Measurements from ENCODE around the gene SLC38A2.
"Not testable (repeated sequence)": the region's sequence is repeated elsewhere in the genome, so short reads cannot be mapped to it uniquely, and the experiment has no call there.

SLC38A2 gene

DNA sequence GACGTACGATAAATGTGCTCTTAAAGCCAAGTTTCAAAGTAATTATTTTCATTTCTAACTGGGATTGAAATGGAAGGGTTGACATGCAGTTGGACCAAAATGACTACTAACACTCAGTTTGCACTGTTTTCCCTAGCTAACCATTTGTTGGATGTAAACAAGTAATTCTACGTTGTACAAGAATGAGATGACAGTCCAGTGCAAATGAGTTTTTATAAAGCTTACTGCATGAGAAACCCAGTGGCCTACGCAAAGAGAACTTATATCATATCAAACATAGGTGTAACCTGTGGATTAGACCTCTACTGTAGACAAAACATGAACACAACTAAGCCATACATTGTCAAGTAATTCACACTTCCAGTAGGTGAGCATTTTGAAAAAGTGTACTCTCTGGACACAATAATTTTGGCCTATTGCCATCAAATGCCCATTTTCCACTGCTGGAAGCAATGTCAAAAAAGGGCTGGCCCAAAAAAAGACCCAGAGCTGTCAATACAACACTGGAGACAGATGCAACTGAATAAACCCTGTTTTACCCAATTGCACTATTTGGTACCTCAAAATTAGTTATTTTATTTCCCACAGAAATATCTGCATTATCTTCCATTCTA is 12.8 kb downstream of the SLC38A2 start:
- DNase-seq: no peak

DNA sequence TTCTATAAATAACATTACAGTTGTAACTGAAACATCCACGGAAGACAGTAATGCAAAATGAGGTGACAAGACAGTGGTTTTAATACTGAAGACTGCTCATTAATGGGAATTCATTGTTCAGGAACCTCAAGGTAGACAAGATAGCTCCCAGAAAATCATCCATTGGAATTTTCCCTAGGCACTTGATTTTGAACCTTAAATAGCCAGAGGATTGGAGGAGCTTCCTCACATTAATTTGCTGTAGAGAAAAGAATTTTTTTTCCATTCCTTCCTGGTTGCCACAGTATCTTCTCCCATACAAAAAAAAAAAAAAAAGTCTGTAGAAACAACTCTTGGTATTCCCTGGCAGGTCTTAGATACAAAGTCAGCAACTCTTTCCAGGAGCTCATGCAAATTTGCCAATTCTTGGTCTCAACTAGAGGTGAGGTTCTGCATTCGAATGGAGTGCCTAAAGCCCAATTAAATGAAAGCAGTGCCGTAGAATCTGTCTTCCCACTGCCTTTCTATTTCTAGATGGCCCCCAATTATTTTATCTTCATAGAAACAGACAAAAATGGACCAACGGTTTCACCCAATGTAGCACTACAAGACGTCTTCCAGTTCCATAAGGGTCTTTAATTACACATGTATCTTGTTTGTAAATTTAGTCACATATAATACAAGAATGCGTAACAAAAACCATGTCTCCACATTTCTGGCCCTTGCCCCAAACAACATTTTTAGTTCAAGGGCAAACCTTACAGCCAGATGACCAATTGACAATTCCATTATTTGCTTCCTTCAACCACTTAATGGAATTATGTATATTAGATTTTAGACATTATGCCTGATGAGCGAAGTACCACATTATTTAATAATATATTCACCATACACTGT is 13.5 kb downstream of the SLC38A2 start:
- no peak for DNase-seq

DNA sequence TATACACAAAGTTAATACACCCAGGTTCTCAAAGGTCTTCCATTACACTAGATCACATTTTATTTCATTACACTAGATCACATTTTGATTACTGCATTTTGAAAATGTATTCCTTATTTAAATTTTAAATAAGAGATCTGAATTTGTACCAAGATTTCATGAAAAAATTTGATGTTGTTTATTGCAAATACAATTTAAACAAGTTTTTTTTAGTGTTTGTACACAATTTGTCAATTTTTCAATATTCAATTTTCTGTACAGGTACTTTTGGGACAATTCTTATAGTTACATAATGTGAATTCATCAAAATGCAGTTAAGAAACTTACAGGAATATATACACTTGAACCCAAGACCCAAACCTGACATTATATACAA is 14.3 kb downstream of the SLC38A2 start:
- no peak for DNase-seq

DNA sequence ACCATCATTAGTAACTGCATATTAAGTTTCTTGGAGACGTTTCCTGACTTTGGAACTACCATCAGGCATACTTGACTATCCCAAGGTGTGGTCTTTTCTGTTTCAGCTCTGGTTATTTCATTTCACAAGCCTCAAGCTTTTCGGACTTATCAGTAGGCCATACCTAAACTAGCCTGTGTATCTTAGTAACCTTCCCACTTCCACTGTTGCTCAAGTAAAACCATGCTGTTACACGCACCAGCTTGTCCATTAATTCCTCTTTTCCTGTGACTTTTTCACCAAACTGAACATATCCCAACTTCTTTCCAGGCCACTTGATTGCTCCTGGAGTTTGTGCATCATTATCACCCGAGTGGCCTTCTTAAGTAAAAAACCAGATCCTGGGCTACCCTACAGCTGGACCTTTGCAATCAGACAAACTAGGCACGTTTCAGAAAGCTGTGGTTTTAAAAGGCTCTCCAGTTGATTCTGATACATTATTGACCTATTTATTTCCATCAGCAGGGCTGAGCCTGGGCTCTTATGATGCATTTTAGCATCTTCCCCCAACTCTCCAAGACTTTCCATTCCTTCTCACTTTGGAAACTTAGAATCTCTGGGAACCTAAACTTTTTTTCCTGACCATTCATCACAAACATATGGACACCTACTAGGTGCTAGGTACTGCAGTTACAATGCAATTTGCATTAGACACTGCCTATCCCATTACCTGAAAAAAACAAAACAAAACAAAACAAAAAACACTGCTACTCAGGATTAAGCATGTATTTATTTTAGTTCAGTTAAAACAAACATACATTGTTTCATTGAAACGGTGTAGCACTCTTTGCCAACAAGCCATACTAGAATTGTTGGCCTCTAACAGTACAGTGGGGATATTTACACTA is 14.9 kb downstream of the SLC38A2 start:
- DNase-seq: no peak

DNA sequence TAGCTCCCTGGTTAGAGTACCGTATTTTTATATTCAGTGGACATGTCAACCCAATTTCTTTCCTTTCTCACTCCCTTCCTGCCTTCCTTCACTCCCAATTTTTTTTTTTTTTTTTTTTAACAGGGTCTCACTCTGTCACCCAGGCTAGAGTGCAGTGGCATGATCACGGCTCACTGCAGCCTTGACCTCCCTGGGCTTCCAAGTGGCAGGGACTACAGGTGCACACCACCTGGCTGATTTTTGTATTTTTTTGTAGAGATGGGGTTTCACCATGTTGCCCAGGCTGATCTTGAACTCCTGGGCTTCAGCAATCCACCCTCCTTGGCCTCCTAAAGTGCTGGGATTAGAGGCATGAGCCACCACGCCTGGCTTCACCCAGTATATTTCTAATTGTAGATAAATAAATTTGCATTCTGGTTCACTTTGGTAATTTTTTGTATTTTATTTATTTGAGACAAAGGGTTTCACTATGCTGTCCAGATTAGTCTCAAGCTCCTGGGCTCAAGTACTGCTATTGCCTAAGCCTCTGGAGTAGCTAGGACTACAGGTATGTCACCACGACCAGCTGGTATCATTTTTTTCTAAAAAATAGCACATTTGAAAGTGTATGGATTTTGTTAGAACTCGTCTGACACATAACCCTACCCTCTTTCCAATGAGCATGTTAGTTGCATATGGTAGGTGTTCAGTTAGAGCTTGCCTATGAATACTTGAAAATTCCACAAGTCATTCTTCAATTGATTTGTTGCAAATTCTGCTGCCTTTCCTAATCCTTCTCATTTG is 15.7 kb downstream of the SLC38A2 start:
- no peak for DNase-seq

DNA sequence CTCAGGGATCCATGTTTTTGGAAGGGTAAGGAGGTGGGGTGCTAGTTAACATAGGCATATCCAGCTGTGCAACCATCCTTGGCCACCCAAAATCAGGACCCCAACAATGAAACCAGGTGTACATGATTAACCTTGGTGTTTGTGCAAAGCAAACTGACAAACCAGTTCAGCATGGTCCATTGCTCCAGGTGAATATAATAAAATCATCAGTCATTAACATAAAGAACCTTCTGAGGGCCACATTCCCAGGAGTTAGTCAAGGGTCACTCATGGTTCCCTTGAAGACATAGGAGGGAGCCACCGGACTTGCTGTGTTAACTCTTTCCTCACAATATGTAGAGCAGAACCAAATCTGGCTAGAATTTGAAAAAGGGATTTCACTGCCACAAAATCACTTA is 17.8 kb downstream of the SLC38A2 start:
- no peak for DNase-seq

DNA sequence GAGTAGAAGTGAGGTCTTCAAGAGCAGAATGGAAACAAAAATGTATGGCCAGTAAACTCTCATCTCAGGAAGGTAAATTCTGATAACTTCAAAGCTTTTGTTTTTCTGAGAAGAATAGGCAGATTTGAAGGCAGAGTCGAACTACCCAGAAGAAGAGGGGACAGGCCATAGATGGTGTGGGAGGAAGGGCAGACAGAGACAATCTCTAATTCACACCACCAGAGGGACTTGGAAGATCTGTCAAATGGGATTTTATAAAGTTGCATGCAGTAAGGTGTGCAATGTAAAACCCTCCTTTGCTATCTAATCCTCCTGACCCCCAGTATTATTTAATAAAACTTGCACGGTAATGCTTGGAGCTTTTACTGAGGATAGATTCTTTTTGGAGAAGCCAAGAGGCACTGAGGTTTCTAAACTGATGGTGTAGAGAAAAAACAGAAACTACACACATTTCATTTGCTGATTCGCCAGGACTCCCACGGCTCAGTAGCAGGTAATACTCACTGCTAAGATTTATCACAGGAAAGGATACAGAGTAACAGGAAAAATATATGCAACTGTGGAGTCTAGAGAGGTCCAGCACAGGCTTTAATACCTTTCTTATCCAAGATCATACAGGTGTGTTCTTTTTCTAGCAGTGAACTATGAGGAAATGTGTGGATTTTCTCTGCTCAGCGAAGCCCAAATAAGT is 18.3 kb downstream of the SLC38A2 start:
- no peak for DNase-seq

DNA sequence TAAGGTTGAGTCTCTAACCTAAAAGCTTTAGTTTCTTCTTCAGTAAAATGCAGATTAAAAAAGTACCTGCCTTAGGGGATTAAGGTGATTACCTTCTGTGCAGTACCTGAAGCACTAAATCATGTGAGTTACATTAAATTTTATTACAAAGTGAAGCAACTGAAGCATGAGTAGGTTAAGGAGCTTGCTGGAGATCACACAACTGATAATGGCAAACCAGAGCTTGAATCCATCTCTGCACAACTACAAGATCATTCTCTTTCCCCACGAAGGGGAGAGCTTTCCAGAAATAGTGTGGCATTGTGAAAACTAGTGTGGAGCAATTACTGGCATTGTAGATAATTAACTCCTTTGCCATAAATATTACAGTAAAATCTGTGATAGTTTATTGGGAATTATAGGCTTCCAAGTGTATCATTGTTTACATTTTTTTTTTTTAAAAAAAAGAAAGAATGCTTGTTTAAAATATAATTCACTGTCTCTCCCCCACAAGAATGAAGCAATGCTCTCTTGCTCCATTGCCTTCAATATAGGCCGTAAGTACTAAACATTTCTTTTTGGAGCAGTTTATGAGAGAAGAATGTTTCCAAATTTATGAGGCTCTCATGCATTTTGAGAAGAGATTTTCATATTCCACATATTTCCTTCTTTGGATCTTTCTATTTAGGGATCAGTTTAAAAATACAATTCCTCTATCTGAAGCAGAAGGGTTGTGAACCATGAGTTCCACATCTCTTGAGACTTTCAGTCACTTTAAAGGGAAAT is 20.5 kb downstream of the SLC38A2 start:
- DNase-seq: no peak

DNA sequence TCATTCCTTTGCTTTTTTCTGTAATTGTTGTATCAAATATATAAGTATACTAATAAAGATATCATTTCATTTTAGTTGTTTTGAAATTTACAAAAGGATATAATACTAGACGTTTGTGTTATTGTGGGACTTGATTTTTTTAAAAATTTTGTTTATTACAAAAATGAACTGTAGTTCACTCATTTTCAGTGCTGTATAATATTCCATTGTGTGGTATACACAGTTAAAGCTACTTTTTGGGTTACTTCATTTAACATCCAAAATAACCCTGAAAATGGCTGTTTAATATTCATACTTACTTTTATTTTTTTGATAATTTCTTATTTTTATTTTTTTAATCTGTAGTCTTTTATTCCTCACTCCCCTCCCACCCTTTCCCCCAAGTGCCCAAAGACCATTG is 21.4 kb downstream of the SLC38A2 start:
- no peak for DNase-seq

DNA sequence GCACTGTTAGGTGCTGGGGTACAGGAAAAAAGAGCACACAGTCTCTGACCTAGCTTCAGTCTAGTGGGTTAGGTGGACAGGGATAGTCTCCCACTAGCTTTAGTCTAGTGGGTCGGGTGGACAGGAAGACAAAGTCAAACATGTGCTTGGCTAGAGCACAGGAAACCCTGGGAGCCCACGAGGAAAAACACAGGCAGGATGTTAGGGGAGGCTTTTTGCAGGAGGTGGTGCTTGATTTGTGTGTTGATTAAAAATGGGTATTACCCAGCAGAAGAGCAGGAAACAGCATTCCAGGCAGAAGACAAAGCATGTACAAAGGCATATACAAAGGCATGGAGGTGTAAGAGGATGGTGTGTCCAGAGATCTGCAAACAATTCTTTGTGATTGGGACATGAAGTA is 23.3 kb downstream of the SLC38A2 start:
- no peak for DNase-seq

DNA sequence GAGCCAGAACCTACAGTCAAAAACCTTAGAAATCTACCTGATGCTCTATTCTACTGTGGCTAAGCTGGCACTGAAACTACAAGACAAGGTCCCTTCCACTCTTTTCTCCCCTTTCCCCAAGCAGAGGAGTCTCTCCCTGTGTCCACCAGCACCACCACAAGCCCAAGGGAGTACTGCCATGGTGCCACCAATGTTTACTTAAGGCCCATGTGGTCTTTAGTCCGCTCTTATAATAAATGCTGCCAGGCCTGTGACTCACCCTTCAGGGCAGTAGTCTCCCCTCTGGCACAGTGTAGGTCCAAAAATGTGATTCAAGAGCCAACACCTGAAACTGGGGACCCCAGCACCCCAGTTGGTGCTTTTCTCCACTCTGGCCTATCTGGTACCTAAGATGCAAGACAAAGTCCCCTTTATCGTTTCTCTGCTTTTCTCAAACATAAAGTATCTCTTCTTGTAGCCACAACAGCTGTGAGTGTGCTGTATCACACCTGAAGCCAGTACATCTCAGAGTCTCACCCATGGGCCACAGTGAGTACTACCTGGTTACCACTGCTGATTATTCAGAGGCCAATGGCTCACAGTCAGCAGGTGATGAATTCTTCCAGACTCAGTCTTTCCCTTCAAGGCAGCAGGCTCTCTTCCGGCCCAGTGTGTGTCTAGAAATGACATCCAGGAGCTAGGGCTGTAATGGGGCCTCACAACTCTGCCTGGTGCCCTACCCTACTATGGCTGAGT is 29.3 kb downstream of the SLC38A2 start:
- DNase-seq: no peak

DNA sequence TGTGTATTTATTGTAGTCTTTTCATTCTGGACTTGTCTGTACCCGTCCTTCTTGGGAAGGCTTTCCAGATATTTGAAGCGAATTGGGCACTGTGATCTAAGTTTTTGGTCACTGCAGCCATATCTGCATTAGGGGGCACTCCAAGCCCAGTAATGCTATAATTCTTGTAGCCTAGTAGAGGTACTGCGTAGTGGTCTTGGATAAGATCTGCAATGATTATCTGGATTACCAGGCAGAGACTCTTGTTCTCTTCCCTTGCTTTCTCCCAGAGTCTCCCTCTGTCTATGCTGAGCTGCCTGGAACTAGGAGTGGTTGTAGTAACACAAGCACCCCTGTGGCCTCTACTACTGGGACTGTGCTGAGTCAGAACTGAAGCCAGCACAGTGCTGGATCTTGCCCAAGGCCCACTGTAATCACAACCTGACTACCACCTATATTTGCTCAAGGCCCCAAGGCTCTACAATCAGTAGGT is 30.0 kb downstream of the SLC38A2 start:
- DNase-seq: no peak

DNA sequence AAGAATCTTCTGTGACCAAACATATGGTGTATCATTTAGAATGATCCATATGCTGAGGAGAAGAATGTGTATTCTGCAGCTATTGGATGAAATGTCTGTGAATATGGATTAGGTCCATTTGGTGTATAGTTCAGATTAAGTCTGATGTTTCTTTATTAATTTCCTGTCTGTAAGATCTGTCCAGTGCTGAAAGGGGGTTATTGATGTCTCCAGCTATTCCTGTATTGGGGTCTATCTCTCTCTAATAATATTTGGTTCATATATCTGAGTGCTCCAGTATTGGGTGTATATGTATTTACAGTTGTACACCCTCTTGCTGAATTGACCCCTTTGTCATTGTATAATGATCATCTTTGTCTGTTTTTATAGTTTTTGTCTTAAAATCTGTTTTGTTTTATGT is 33.5 kb downstream of the SLC38A2 start:
- DNase-seq: no peak

DNA sequence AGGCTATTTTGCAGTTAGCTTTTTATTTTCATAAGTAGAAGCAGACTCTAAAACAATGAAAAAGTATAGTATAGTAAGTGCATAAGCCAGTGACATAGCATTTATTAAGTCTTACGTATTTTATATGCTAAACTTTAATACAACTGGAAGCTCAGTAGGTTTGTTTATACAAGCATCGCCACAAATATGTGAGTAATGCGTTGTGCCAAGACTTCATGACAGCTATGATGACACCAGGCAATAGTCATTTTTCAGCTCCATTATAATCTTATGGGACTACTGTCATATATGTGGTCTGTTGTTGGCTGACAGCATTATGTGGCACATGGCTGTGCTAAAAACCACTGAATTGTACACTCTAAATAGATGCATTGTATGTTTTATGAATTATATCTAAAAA is 40.3 kb downstream of the SLC38A2 start:
- no peak for DNase-seq

DNA sequence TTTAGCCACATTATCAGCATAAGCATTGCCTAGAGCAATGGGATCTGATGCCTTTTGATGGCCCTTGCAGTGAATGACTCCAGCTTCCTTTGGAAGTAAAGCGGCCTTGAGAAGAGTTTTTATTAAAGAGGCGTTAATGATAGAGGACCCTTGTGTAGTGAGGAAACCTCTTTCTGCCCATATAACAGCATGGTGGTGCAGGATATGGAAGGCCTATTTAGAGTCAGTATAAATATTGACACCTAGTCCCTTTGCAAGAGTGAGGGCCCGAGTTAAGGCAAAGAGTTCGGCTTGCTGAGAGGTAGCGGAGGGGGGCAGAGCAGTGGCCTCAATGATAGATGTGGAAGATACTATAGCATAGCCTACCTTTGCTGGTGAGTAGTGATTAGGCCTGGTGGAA is 47.5 kb downstream of the SLC38A2 start:
- not testable (repeated sequence) for DNase-seq

DNA sequence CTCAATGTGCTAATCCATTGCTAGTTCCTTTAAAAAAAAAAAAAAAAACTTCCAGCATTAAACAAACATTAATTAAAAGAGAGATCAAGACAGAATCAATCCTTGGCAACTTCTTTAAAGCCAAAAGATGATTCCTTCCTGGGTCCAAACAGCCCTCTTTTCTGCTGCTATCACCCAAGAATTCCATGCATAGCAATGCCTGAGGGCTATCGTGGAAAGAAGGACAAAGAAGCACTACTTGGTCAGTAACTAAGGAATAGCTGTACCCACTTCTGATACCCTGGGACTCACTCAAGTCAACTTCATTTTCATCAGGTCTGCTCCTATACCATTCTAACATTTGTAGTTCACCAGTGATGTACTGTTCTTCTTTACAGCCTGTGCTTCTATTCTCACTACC is 51.8 kb downstream of the SLC38A2 start:
- DNase-seq: no peak

DNA sequence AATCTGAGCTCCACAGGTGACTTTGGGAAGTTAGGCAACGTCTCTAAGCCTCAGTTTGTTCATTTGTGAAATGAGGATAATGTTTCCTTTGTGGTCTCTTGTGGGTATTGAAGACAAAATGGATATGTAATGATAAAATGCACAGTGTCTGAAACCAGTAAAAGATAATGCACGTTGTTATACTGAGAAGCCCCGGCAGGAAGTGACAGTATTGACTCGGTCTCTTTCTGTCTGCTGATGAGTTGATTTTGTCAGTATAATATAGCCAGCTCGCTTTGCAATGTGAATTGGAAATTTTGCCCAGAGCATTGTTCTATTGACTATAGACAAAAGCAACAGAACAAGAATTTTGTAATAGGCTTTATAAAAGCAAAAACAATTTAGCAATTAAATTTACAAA is 54.5 kb downstream of the SLC38A2 start:
- no peak for DNase-seq

Measured in NCI-H774 (cell line).